ENCODE measurements around the gene NAT14.

GRCh38 chr19:55497763-55498162 is 12.8 kb downstream of the NAT14 start:
- TF ChIP-seq JUN (CRISPR knock-in tag; IDR thresholded peaks at IDR 0.05) = no peak
- no peak for TF ChIP-seq PREB (CRISPR knock-in tag; IDR thresholded peaks at IDR 0.05; ENCODE audit: borderline replicate concordance)
- no peak for TF ChIP-seq CREM (CRISPR knock-in tag; IDR thresholded peaks at IDR 0.05)
- no peak for TF ChIP-seq USF2 (CRISPR knock-in tag; IDR thresholded peaks at IDR 0.05)
